NCI-H446 (cell line): ENCODE results near the gene PQBP1.
A peak's percentile ranks its signal among the peaks of the same experiment; 100 is the strongest.

Experiments
- DNase-seq, 2 experiments: peaks; one replicate each; lab custom pipeline; 2025; lab: John Stamatoyannopoulos, UW

Gene PQBP1

DNA sequence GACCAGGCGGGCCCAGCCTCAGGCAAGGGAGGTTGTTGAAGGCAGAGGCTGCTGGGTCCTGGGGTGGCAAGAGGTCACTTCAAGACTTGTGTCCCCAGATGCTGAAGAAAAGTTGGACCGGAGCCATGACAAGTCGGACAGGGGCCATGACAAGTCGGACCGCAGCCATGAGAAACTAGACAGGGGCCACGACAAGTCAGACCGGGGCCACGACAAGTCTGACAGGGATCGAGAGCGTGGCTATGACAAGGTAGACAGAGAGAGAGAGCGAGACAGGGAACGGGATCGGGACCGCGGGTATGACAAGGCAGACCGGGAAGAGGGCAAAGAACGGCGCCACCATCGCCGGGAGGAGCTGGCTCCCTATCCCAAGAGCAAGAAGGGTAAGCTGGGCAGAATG, 4.4 kb downstream of the PQBP1 start:
- DNase-seq = no peak

DNA sequence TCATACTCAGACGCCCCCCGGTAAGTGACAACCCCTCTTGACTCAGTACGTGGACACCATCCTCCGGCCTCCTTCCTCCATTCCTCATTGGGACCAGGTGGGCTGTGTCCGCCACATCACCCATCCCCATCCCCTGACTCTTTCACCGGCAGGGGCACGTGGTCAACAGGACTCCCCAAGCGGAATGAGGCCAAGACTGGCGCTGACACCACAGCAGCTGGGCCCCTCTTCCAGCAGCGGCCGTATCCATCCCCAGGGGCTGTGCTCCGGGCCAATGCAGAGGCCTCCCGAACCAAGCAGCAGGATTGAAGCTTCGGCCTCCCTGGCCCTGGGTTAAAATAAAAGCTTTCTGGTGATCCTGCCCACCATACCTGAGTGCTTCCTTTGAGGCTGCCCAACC, 5.0 kb downstream of the PQBP1 start:
- no peak for DNase-seq

DNA sequence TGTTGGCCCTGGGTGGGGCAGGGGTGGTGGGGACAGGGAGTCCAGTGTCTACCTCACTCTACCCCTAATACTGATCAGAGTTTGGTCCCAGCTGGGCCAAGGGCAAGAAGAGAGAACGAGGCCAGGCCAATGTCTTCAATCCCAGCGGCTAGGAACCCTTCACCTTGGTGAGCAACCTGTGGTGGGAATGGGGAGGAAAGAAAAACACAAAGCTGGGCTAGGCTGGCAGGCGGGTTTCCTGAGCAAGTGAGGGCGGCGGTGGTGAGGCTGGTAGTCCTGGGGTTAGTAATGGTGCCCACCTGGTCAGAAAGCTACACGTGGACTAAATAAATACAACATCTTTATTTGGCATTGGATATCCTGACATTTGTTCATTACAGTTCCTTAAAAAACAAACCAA, 5.6 kb downstream of the PQBP1 start:
- no peak for DNase-seq

DNA sequence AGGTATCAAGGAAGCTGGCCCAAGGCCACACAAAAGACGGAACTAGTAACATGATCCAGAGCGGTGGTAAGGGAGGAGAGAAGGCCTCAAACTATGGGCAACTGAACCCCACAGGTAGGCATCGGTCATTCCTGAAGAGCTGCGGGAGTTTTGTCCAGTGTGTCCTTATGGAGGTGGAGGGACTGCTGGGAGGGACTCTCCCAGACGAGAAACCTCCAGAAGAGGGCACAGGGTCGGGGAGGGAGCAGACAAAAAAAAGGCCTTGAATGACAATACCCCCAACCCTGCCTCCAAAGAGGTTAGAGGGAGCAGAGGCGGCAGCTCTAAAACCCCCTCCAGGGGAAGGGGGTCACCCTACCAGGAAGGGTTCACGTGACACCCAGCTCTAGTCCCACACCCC, 6.5 kb downstream of the PQBP1 start:
- DNase-seq = no peak

DNA sequence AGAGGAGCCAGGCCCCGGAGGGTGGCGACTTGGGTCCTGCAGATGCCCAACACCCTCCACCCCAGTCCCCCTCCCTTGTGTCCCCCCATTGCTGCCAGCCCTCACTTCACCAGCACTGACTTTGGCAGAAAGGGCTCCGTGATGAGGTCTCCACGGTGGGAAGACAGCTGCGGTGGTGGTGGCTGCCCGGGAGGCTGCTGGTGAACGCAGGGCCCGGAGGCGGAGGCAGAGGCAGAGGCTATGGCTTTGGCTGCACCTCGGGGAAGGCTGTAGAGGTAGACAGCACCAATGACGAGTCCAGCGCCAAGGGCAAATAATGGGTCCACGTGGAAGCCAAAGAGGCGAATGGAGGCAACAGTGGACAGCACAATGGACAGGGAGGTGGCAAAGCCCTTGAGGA, 6.9 kb downstream of the PQBP1 start:
- no peak for DNase-seq

DNA sequence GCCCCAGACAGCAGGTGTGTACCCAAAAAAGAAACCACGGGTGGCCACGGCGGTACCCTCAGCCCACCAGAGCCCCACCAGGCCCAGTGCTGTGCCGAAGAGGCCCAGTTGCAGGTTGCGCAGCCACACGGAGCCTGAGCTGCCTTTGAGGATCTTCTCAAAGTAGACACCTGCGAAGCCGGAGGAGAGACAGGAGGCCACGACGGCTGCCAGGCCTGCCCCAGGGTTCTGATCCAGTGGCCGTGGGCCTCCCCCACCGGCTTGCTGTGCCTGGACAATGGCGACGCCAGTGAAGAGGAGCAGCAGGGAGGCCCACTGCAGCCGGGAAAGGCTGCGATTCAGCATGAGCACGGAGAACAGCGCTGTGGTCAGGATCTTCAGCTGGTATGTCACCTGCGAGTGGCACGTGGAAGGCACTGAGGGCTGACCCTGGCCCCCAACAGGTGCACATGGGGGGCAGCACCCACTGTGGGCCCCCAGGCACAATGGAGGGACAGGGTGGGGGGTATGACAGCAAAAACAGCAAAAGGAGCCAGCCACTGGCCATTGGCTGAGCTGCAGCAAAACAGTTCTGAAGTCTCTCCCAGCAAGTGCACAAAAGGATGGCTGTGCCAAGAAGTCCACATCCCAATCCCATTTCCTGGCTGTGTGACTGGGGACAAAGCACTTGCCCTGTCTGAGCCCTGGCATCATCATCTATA, 7.5 kb downstream of the PQBP1 start:
- DNase-seq = no peak

DNA sequence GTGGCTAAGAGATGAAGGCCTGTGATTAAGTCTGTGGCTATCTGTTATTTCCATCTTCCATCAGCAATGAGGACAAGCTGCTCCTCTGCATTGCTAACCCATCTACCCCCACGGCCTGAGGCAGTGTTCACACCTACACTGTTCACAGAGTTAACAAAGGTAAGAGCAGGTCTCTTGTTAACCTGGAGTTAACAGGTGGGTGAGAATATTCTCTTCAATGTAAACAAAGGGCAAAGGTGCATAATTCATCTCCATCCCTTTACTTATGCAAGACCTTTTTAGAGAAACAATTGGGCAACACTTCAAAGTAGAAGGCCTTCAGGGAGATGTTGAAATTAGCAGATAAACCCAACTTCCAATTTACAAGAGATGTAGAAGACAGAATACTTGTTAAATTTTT, 10.9 kb downstream of the PQBP1 start:
- DNase-seq = no peak

DNA sequence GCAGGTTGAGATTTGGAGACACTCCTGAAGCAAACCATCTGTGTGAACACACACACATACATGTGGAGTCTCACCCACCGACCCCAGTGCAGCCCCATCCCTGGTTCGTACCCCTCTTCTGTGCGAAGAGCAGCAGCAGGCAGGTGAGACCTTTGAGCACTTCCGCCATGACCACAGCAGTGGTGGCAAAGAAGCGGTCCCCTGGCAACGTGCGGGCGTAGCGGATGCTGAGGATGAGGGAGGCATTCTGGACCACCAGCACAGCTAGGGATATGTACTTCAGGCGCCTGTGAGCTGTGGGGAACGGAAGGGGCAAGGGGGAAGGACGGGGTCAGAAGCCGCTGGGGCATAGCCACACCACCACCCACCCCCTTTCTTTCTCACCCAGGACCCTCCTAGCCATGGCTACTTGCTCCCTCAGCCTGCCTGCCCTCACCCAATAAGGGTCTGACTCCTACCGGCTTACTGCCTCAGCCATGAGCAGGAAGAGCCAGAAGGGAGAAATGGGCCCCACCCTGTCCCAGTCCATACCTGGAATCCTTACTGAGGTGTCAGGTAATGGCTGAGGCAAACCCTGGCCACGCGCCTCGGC, 12.1 kb downstream of the PQBP1 start:
- DNase-seq = no peak

DNA sequence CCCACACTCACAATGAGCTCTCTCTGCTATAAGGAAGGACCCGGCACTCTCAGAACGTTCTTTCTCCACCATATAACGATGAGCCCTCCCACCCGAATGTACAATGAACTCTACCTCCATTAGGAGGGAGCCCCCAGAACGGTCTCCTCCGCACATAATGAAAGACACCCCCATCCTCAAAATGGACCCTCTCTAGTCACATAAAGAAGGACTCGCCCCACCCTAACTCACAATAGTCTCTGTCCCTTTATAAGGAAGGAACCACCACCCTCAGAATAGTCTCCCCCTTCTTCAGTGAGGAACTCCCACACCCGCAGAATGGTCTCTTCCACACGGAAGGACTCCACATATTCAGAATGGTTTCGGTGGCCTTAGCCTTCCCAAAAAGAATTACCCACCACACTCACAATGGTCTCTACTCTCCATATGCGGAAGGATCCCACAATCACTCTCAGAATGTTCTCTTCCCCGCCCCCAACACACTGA, 13.2 kb downstream of the PQBP1 start:
- no peak for DNase-seq

DNA sequence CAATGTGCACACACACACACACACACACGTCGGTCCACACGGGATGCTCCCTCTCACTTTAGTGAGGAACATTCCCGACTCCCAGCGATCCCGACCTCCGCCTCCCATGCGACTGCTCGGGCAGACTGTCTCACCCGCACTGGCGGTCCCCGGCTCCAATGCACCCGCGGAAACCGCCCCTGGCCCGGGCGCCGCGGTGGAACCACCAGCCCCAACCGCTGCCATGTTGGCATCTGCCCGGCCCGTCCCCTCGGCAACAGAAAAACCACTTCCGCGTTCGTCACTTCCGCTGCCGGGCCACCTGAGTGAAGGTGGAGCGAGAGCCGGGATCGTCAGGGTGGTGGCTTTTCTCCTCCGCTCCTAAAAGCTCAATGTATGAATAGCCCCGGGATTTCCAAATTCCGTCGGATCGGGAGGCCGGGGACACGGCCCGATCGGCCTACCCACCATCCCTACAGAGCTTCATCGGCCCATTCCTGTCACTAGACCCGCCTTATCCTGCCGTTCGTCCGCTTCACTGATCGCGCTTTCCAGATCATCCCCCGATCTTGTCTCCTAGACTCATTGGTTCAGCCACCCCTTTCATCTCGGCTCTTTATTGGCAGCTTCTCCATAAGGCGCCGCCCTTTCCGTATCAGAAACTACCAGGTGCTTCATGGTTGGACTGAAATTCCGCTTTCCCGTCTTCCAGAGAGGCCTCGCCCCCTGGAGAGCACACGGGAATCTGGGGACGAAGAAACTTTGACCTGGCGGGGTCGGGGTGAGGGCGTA, 13.9 kb downstream of the PQBP1 start, which contains the start of gene SLC35A2:
Gene SLC35A2, minus strand, starts transcription at position 235 of the 771 bp plus-strand sequence. Its CDS starts 10 bp downstream, at position 225.
- DNase-seq = peak; percentile 16 to 49

DNA sequence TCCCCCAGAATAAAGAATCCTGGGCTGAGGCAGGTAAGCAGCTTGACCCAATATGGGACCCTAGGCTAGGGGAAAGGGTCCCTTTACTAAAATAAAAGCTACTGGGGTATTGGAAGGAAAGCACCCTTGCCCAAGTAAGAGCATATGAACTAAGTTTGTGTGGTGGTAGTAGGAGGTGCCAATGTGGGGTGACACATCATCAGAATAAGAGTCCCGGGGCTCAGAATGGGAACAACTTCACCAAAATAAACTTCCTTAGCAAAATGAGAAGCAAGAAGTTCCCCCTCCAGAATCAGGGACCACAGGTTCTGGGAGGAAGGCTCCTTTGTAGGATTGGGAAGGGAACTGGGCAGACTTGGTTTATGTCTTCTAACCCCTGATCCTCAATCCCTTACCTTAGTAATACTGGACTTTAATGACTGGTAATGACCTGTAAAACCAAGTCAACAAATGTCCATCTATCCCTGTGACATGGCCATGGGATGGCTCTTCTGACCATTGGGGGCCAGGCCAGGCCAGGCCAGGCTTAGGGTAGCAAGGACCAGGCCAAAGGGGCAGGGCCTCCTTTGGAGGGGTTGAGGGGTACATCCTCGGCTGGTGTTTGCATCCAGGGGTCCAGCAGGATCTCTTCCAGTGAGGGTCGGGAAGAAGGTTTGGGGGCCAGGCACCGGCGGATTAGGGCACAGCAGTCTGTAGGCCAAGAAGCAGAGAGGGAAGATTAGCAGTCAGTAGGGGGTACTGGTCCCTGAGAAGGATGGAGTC, 16.1 kb downstream of the PQBP1 start:
- no peak for DNase-seq

DNA sequence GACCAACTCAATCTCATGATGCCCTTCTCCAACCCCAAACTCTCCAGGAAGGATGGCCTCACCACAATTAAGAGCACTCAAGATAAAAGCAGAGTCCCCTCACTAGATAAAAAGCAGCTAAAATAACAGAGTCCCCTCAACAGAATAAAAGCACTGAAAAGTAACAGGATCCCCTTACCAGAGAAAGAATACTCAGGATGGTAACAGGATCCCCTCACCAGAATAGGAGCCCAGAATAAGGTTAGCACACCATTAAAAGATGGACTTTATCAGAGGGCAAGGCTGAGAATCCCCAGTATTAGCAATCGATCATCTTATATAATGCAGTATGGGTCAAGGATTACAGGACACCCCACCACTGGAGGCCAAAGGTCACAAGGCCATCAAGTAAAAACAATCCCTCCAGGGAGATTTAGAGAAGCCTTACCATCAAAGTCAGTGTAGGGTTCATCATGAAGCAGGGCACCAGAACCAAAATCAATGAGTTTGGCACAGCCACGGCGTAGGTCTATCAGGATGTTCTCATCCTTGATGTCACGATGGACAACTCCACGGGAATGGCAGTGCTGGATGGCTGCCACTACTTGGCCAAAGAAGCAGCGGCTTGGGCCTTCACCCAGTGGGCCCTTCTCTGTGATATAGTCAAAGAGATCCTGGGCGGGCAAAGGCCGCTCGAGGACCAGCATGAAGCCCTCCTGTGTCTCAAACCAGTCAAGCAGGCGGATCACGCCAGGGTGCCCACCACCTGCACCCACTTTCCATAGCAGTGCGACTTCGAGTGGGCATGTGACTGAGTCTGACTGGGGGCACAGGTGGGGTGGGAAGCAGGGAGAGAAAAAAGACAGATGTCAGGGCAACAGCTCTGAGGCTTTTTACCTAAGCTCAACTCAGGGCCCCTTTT, 17.1 kb downstream of the PQBP1 start:
- DNase-seq = no peak

DNA sequence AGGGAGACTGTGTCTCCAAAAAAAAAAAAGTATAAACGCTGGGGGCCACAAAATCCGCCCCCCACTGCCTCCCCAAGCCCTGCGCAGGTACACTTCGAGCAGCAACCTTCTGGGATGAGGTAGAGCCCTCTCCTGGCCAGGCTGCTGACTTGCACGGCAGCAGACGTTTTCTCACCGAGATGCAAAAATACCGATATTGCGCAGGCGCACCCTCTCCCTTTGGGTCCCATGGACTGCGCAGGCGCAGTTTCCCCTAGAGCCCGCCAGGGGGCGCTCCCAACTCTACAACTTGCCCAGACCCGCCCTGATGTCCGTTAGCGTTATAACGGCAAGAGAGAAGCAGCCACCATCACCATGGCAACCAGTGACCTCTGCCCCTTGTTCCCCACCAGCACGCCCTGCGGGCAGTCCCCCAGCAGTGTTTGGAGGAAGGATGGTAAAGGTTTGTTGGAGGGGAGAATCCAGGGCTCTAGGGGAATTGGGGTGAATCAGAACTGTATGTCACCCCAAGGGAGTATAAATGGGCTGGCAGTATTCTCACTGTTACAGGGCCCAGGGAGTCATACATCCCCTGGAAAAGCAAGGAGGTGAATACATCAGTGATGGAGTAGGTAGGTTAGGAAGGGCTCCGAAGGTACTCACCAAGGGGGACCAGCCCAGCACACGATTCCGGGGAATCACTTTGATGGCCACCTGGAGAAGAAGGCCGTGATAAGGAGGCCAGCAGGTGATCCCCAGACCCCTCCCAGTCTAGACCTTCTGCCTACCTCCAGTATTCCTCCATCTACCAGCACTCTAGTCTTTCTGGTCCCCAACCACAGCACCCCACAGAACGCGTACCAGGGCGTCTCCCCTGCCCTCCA, 19.6 kb downstream of the PQBP1 start:
- DNase-seq = peak; percentile 67 to 89

DNA sequence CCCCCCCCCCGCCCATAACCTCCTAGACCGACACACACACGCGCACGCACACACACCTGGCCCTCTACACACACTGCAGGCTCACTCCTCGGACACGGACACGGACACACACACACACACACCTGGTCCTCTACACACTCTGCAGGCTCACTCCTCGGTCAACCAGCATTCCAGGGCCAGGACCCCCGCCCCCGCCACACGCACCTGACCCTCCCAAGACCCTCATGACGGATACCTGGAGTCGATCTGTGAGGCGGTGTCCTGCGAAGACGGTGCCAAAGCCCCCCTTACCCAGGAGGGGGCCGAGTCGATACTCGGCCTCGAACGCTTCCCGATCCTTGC, 20.5 kb downstream of the PQBP1 start:
- no peak for DNase-seq

DNA sequence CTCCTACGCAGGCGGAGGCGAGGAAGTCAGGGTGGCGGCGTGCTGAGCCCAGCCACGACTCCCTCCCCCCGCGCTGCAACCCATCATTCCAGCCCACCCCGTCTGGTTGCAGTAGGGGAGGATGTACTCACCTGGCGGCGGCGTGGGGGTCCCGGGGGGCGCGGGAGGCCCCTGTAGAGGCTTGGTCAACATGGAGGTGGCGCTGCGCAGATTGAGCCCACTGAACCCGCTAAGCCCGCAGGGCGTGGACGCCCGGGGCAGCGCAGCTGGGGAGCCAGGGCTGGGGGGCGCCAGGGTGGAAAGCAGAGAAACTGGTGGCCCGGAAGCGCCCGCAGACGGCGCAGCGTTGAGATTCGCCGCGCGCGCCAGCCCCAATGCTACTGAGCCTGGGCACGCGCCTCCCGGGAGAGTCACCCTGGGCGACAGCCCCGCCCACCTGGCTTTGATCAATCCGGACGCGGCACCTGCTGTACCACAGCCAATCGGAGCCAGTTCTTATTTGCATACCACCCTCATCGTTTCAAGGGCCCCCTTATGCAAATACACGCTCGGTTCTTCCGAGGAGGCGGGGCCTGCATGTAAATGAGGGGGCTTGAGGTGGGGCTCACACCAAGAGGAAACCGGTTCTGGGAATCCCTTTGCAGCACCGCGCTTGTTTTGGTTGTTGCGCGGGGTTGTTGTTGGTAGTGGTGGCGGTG, 21.1 kb downstream of the PQBP1 start, which contains the start of gene PIM2:
Gene PIM2, minus strand, starts transcription at position 382 of the 698 bp plus-strand sequence. Its CDS starts 190 bp downstream, at position 192.
- DNase-seq = peak; percentile 75 to 93

DNA sequence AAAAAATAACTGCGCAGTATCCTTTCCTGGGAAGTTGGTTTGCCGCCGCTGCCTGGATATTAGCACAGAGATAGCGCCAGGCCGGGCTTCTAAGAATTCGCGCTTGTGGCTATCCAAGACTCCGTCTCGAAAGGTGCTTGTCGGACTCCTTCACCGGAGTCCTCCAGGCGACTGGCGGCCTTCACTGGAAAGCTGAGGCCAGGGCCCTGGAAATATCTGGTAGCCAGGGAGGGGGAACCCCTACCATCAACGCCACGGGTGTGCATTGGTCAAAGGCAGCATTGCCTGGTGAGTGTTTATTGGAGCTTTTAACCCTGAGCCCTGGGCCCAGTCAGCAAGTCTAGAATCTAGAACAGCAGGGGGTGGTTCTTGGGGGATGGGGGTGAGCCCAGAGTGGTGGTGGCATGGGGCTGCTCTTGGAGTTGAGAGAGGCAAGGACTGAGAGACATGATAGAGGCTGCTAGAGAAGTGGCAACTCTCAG, 21.7 kb downstream of the PQBP1 start:
- no peak for DNase-seq

DNA sequence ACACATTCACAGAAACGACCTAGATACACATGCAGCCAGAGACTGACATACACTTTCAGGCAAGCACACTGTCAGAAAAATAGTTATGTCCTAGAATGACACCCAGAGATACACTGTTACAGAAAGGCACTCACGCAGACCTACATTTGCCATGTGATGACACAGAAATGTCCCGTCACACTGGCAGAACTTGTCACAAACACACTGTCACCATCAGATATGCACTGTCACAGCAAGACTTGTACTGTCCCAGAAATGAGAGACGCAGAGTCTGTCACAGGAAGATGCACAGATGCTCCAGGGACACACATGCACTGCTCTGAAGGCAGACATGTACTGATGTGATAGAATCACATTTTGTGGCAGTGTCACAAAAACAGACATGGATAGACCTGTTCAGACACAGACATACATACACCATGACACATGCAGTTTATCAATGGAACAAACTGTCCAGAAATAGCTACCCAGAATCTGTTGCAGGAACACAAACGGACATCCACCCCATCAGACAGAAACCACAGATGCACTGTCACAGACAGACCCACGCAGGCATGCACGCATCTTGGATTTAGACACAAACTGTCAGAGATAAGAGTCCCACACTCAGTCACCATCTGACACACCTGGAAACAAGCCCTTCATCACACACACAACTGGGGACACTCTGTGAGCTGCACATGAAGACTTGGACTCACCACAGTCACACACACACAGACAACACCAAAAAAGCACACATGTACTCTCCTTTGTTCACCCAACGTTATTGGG, 22.4 kb downstream of the PQBP1 start:
- DNase-seq = no peak

DNA sequence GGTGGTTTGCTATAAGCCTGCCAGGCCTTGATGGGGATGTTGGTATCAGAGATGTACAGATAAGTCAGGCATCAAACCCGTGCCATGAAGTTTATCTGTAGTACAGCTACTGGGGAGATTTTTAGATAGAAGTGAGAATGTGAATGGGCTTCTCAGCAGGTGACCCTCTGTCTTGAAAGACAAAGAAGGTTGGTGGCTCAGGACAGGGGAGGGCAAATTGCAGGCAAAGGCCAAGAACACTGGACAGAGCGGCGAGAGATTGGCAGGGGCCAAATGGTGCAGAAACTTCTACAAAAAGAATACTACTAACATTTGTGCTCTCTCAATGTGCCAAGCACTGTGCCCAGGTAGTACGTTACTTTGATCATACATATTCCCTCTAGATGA, 23.0 kb downstream of the PQBP1 start:
- DNase-seq = no peak

DNA sequence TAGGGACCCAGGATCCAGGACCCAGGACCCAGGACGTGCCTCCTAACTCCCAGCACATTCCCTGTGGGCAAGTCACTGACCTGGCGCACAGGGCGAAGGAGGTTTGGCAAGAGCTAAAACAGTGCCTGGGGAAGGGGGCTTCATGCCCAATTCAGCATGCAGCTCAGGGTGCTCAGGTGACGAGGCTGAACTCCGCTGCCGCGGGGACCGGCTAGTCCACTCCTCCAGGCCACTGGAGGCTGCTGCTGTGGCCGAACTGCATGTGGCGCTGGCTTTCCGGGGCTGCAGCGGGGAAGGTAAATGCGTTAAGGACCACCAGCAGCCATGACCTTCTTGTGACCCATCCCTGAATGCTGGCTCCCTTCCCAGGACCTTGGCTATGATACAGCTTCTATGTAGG, 26.0 kb downstream of the PQBP1 start:
- no peak for DNase-seq
